Ascending aorta (tissue), 2 donors: ENCODE results near the gene PTGR3. TPM values are rescaled to one million over a fixed set of nuclear protein-coding genes. Genes with fewer than 3 reads are reported as not detected.

Experiments used
- DNase-seq, 2 donors: peaks; one replicate each; pipeline ENCODE4 v3.0.0-alpha.2; 2019; ENCODE audit warnings: low spot score in 2 of 2
- H3K27ac ChIP-seq, 2 donors: fragments of 200-600 bp; sonication (generic); one replicate each; pipeline ENCODE4 v1.5.1; 2016 to 2017; ENCODE audit warnings: mild to moderate bottlenecking in 1 of 2
- H3K27me3 ChIP-seq: fragments of 200-600 bp; sonication (generic); one replicate; pipeline ENCODE4 v1.5.1; 2017
- H3K36me3 ChIP-seq, 2 donors: fragments of 200-600 bp; sonication (generic); one replicate each; pipeline ENCODE4 v1.5.1; 2016
- H3K4me1 ChIP-seq, 2 donors: fragments of 200-600 bp; sonication (generic); one replicate each; pipeline ENCODE4 v1.5.1; 2016 to 2017; ENCODE audit warnings: mild to moderate bottlenecking in 1 of 2
- H3K4me3 ChIP-seq, 2 donors: fragments of 200-600 bp; sonication (generic); one replicate each; pipeline ENCODE4 v1.5.1; 2016 to 2017; ENCODE audit warnings: mild to moderate bottlenecking in 1 of 2
- H3K9me3 ChIP-seq, 2 donors: fragments of 200-600 bp; sonication (generic); one replicate each; pipeline ENCODE4 v1.5.1; 2016
- CTCF ChIP-seq, 3 experiments: fragments of 200-600 bp in 2 of 3; fragments of 450-650 bp in 1 of 3; sonication (generic) in 2 of 3; IDR thresholded peaks; one replicate each; pipeline ENCODE4 v1.5.1; 2016 to 2019; ENCODE audit warnings: antibody characterized with exemption in 3 of 3, mild to moderate bottlenecking in 1 of 3, moderate library complexity in 1 of 3
- intact Hi-C: fragments of 100-400 bp; cut with DNase I; formaldehyde crosslinking; loops from one replicate; pipeline ENCODE4 v1.15.1; 2023
- total RNA-seq: library from RNA; depleted of rRNA; stranded (reverse); fragments of >200 nt; gene quantifications from one replicate; pipeline ENCODE4 v1.1.0, GENCODE V29; 2016

PTGR3 gene
- total RNA-seq, 1 donor from 2014 or later, result 10.1 TPM

DNA sequence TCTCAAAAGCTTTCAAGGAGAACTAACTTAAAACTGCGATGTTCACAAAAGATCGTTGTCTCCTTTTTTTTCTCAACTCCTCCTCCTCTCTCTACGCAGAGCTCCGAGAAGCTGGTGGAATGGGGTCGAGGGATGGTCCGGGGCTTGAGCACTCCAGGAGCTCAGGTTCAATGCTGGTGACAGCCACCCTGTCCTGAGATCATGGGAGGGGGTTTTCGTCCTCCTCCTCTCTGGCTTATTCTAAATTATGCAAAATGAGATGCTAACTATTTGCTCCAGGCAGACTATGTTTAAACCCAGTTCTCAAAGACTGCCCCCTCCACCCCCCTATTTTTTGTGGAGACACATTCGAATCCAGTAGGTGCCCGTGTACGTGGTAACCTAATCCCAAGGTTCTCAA is 13.5 kb upstream of the PTGR3 start:
- no peak for DNase-seq
- intact Hi-C loops, result no loop called here
- Histone ChIP-seq H3K36me3 (no peaks in the 10 kb centered on the region), H3K27me3 (no peaks in the 10 kb centered on the region), H3K4me1 (peaks cover 4 to 9% of the 10 kb centered on the region in 2 donors), H3K4me3 (no peak overlapping the region), H3K27ac (no peak overlapping the region), H3K9me3 (no peaks in the 10 kb centered on the region)
- no peak for TF ChIP-seq CTCF (IDR thresholded peaks at IDR 0.05)

- Histone ChIP-seq H3K4me1 (peaks cover 4% of the 10 kb centered on the region in 2 donors), H3K9me3 (no peaks in the 10 kb centered on the region), H3K4me3 (no peak overlapping the region), H3K27me3 (no peaks in the 10 kb centered on the region), H3K36me3 (no peaks in the 10 kb centered on the region), H3K27ac (no peak overlapping the region)
- intact Hi-C loops, result no loop called here
- no peak for TF ChIP-seq CTCF (IDR thresholded peaks at IDR 0.05)
- DNase-seq, result no peak
Observed at GRCh38 chr18:75221897-75222296, 13.0 kb upstream of the PTGR3 start.

DNA sequence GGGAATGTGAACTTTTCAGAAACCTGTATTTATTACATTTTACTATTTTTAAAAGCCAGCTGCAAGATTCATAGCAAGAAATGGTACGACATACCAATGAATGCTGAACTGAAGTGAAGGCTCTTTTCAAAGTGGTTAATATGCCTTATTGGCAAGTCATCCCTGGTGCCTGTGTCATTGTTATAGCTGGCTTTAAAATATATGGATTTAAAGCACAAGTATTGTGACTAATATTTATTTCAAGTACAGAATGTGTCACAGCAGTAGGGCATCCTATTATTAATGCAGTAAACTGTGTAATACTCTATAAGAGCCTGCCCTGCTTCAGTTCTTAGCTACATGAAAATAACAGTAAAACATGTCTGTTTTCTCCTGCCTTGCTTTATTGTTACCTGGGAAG is 12.5 kb upstream of the PTGR3 start:
- H3K27ac ChIP-seq, result no peak overlapping the region
- no peaks in the 10 kb centered on the region for H3K9me3 ChIP-seq
- no peak for DNase-seq
- peaks cover 0 to 3% of the 10 kb centered on the region in 2 donors for H3K4me1 ChIP-seq
- intact Hi-C loops, result no loop called here
- H3K4me3 ChIP-seq, result no peak overlapping the region
- H3K36me3 ChIP-seq, result no peaks in the 10 kb centered on the region
- no peaks in the 10 kb centered on the region for H3K27me3 ChIP-seq
- no peak for TF ChIP-seq CTCF (IDR thresholded peaks at IDR 0.05)

GRCh38 chr18:75220551-75221355 is 11.8 kb upstream of the PTGR3 start:
- H3K36me3 ChIP-seq, result no peaks in the 10 kb centered on the region
- peak overlapping the region in 1 of 2 donors; percentile 18 for H3K27ac ChIP-seq
- TF ChIP-seq CTCF (IDR thresholded peaks at IDR 0.05), result no peak
- peaks cover 0 to 5% of the 10 kb centered on the region in 2 donors for H3K4me1 ChIP-seq
- intact Hi-C loops, result no loop called here
- H3K4me3 ChIP-seq, result no peak overlapping the region
- no peaks in the 10 kb centered on the region for H3K9me3 ChIP-seq
- DNase-seq, result no peak
- no peaks in the 10 kb centered on the region for H3K27me3 ChIP-seq

DNA sequence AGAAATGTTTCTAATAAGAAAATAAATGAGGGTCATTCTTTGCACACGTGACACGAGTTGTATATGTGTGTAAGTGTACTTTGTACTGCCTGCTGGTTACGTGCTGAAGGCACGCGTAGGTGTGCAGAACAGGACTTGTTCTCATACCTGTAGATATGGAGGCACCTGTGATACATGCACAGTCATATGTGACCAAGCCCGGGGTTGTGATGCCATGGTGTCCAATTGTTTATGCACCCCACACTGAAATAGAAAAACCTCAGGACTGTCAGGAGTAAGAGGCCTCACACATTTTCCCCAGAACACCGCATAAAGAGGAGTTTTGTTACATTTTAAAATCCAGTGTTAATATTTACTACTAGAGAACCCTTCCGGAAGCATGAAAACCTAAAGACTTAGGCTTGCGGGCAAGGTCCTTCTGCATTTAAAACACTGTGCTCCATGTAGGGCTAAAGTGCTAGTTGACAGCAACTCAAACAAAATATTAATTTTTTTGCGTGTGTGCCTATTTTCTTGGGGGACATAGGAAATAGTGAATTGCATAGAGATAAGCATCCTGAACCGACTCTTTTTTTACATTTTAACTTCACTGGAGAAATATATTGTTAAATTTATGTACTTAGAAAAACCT is 10.9 kb upstream of the PTGR3 start:
- Histone ChIP-seq H3K36me3 (no peaks in the 10 kb centered on the region), H3K4me1 (peaks cover 0 to 7% of the 10 kb centered on the region in 2 donors), H3K9me3 (no peaks in the 10 kb centered on the region), H3K27me3 (no peaks in the 10 kb centered on the region), H3K4me3 (no peak overlapping the region), H3K27ac (no peak overlapping the region)
- intact Hi-C loops, result loop anchor here (10.0 kb wide), 2 partner anchors 705 to 1275 kb away; partner anchors contain the start of gene ZNF516
- TF ChIP-seq CTCF (IDR thresholded peaks at IDR 0.05), result no peak
- DNase-seq, result no peak
